ENCODE data around the gene SMYD3.

Gene SMYD3

GRCh38 chr1:246162560-246162959 is 344.5 kb downstream of the SMYD3 start:
- TF ChIP-seq EZH2phosphoT487 (IDR thresholded peaks at IDR 0.05; ENCODE audit: borderline replicate concordance, low read length) (no peak), CTCF (IDR thresholded peaks at IDR 0.05; ENCODE audit: low read depth, low read length, poor library complexity, severe bottlenecking) (no peak)
- no peaks in the 10 kb centered on the region for H3K36me3 ChIP-seq (ENCODE audit: control insufficient read depth, low read length)
- no peaks in the 10 kb centered on the region for H3F3A ChIP-seq (ENCODE audit: control insufficient read depth, insufficient read depth)
- no peaks in the 10 kb centered on the region for H3K27me3 ChIP-seq (ENCODE audit: control insufficient read depth, low read length)
- H3K4me2 ChIP-seq (ENCODE audit: low read length) = no peak overlapping the region
- no peak overlapping the region for H3K4me3 ChIP-seq (ENCODE audit: low read length)
- no peaks in the 10 kb centered on the region for H3K9me2 ChIP-seq (replicated peaks; ENCODE audit: control insufficient read depth, low read length)
- no peak overlapping the region for H3K27ac ChIP-seq (ENCODE audit: low read depth, low read length)
- no peaks in the 10 kb centered on the region for H3K4me1 ChIP-seq (ENCODE audit: control insufficient read depth, low read length)
- H4K20me1 ChIP-seq (ENCODE audit: control insufficient read depth, insufficient read depth, low read depth, low read length) = no peaks in the 10 kb centered on the region
- H3K9me3 ChIP-seq (ENCODE audit: control insufficient read depth, insufficient read depth, low read length) = no peaks in the 10 kb centered on the region
- no peaks in the 10 kb centered on the region for H3K79me2 ChIP-seq (ENCODE audit: control insufficient read depth, low read length)

GRCh38 chr1:246161626-246162025 is 345.5 kb downstream of the SMYD3 start:
- Histone ChIP-seq H3K4me1 (ENCODE audit: control insufficient read depth, low read length) (no peaks in the 10 kb centered on the region), H3K79me2 (ENCODE audit: control insufficient read depth, low read length) (no peaks in the 10 kb centered on the region), H3K4me3 (ENCODE audit: low read length) (no peak overlapping the region), H3K4me2 (ENCODE audit: low read length) (no peak overlapping the region), H3F3A (ENCODE audit: control insufficient read depth, insufficient read depth) (no peaks in the 10 kb centered on the region), H3K9me3 (ENCODE audit: control insufficient read depth, insufficient read depth, low read length) (no peaks in the 10 kb centered on the region), H3K9me2 (replicated peaks; ENCODE audit: control insufficient read depth, low read length) (no peaks in the 10 kb centered on the region), H3K27me3 (ENCODE audit: control insufficient read depth, low read length) (no peaks in the 10 kb centered on the region), H4K20me1 (ENCODE audit: control insufficient read depth, insufficient read depth, low read depth, low read length) (no peaks in the 10 kb centered on the region), H3K27ac (ENCODE audit: low read depth, low read length) (no peak overlapping the region), H3K36me3 (ENCODE audit: control insufficient read depth, low read length) (no peaks in the 10 kb centered on the region)
- TF ChIP-seq CTCF (IDR thresholded peaks at IDR 0.05; ENCODE audit: low read depth, low read length, poor library complexity, severe bottlenecking) (no peak), EZH2phosphoT487 (IDR thresholded peaks at IDR 0.05; ENCODE audit: borderline replicate concordance, low read length) (no peak)

- Histone ChIP-seq H3K4me3 (ENCODE audit: low read length) (no peak overlapping the region), H3K79me2 (ENCODE audit: control insufficient read depth, low read length) (no peaks in the 10 kb centered on the region), H3K4me1 (ENCODE audit: control insufficient read depth, low read length) (no peaks in the 10 kb centered on the region), H3K27ac (ENCODE audit: low read depth, low read length) (no peak overlapping the region), H3K27me3 (ENCODE audit: control insufficient read depth, low read length) (no peaks in the 10 kb centered on the region), H3K9me3 (ENCODE audit: control insufficient read depth, insufficient read depth, low read length) (no peaks in the 10 kb centered on the region), H3K9me2 (replicated peaks; ENCODE audit: control insufficient read depth, low read length) (no peaks in the 10 kb centered on the region), H3F3A (ENCODE audit: control insufficient read depth, insufficient read depth) (no peaks in the 10 kb centered on the region), H3K4me2 (ENCODE audit: low read length) (no peak overlapping the region), H3K36me3 (ENCODE audit: control insufficient read depth, low read length) (no peaks in the 10 kb centered on the region), H4K20me1 (ENCODE audit: control insufficient read depth, insufficient read depth, low read depth, low read length) (no peaks in the 10 kb centered on the region)
- no peak for TF ChIP-seq CTCF (IDR thresholded peaks at IDR 0.05; ENCODE audit: low read depth, low read length, poor library complexity, severe bottlenecking)
- TF ChIP-seq EZH2phosphoT487 (IDR thresholded peaks at IDR 0.05; ENCODE audit: borderline replicate concordance, low read length) = no peak
Measured at GRCh38 chr1:246160905-246161304, 346.2 kb downstream of the SMYD3 start.

- Histone ChIP-seq H3K4me1 (ENCODE audit: control insufficient read depth, low read length) (no peaks in the 10 kb centered on the region), H3K79me2 (ENCODE audit: control insufficient read depth, low read length) (no peaks in the 10 kb centered on the region), H4K20me1 (ENCODE audit: control insufficient read depth, insufficient read depth, low read depth, low read length) (no peaks in the 10 kb centered on the region), H3K4me2 (ENCODE audit: low read length) (no peak overlapping the region), H3K4me3 (ENCODE audit: low read length) (no peak overlapping the region), H3K9me3 (ENCODE audit: control insufficient read depth, insufficient read depth, low read length) (no peaks in the 10 kb centered on the region), H3K27ac (ENCODE audit: low read depth, low read length) (no peak overlapping the region), H3K27me3 (ENCODE audit: control insufficient read depth, low read length) (no peaks in the 10 kb centered on the region), H3K9me2 (replicated peaks; ENCODE audit: control insufficient read depth, low read length) (no peaks in the 10 kb centered on the region), H3K36me3 (ENCODE audit: control insufficient read depth, low read length) (no peaks in the 10 kb centered on the region), H3F3A (ENCODE audit: control insufficient read depth, insufficient read depth) (no peaks in the 10 kb centered on the region)
- TF ChIP-seq CTCF (IDR thresholded peaks at IDR 0.05; ENCODE audit: low read depth, low read length, poor library complexity, severe bottlenecking) (no peak), EZH2phosphoT487 (IDR thresholded peaks at IDR 0.05; ENCODE audit: borderline replicate concordance, low read length) (no peak)
Measured at GRCh38 chr1:246160374-246160773, 346.7 kb downstream of the SMYD3 start.

Data from DOHH2 (cell line).